ENCODE results near the gene COX7B2.

- TF ChIP-seq EZH2 (IDR thresholded peaks at IDR 0.05; ENCODE audit: low read depth), result no peak
- no peak for TF ChIP-seq CTCF (conservative IDR thresholded peaks at IDR 0.05)
These were observed 191.1 kb downstream of the COX7B2 start for GRCh38 chr4:46717950-46718349.
